ENCODE measurements around the gene TAS2R60.

DNA sequence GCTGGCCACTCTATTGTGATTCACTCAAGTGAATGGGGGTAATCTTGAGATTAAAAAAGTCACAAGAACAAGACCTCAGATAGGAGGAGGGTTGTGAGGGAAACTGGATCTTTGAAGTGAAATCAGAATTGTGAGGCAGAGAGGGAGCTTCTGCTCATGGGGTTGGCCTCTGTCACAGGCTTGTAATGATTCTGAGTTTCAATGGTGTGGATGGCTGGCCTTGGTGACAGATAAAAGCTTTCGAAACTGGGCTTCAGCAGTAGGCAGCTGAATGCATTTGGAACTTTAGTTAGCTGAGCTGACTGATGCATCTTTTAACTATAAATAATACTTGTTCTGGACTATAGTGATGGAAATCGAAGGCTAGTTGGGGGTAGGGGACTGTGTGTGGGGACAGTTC is 12.2 kb downstream of the TAS2R60 start:
- TF ChIP-seq POLR2A (IDR thresholded peaks at IDR 0.05) = no peak
- TF ChIP-seq, protein P1, sequence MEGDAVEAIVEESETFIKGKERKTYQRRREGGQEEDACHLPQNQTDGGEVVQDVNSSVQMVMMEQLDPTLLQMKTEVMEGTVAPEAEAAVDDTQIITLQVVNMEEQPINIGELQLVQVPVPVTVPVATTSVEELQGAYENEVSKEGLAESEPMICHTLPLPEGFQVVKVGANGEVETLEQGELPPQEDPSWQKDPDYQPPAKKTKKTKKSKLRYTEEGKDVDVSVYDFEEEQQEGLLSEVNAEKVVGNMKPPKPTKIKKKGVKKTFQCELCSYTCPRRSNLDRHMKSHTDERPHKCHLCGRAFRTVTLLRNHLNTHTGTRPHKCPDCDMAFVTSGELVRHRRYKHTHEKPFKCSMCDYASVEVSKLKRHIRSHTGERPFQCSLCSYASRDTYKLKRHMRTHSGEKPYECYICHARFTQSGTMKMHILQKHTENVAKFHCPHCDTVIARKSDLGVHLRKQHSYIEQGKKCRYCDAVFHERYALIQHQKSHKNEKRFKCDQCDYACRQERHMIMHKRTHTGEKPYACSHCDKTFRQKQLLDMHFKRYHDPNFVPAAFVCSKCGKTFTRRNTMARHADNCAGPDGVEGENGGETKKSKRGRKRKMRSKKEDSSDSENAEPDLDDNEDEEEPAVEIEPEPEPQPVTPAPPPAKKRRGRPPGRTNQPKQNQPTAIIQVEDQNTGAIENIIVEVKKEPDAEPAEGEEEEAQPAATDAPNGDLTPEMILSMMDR (IDR thresholded peaks at IDR 0.05) = no peak
- no peak for TF ChIP-seq EP300 (IDR thresholded peaks at IDR 0.05)
- TF ChIP-seq POLR2AphosphoS5 (IDR thresholded peaks at IDR 0.05) = no peak
